GM19438 (cell line): Measurements from ENCODE around the gene ZFPM1.

Experiments
- ATAC-seq: cut with Tn5 transposase; IDR thresholded peaks from one replicate; pipeline ENCODE4 v1.9.1; 2021; ENCODE audit warnings: low read depth; ENCODE audit not compliant: unreplicated experiment

The ZFPM1 gene

GRCh38 chr16:88553739-88554138, 100.7 kb downstream of the ZFPM1 start:
- no peak for ATAC-seq

- ATAC-seq, result no peak
These were observed 101.7 kb downstream of the ZFPM1 start for GRCh38 chr16:88554711-88555264.

- ATAC-seq, result no peak
These were observed 103.4 kb downstream of the ZFPM1 start for GRCh38 chr16:88556294-88556988.

- ATAC-seq, result no peak
These were observed 105.7 kb downstream of the ZFPM1 start for GRCh38 chr16:88558457-88559442.

- no peak for ATAC-seq
These were observed 107.8 kb downstream of the ZFPM1 start for GRCh38 chr16:88560714-88561484.

GRCh38 chr16:88561485-88562359, 108.6 kb downstream of the ZFPM1 start:
- no peak for ATAC-seq

- ATAC-seq, result no peak
These were observed 113.1 kb downstream of the ZFPM1 start for GRCh38 chr16:88566158-88566557.

- no peak for ATAC-seq
These were observed 115.9 kb downstream of the ZFPM1 start for GRCh38 chr16:88568710-88569613.

GRCh38 chr16:88569614-88569984, 116.5 kb downstream of the ZFPM1 start:
- no peak for ATAC-seq

GRCh38 chr16:88569985-88570690, 117.1 kb downstream of the ZFPM1 start, which contains the start of gene ZC3H18:
ZC3H18 (plus strand) TSS chr16:88570403; CDS start chr16:88577124, 6,721 bp downstream.
- ATAC-seq, result peak; percentile 67

GRCh38 chr16:88570691-88571092, 117.6 kb downstream of the ZFPM1 start:
- ATAC-seq, result peak; percentile 34

GRCh38 chr16:88575251-88575650, 122.2 kb downstream of the ZFPM1 start:
- no peak for ATAC-seq

- no peak for ATAC-seq
These were observed 123.2 kb downstream of the ZFPM1 start for GRCh38 chr16:88576307-88576706.

- ATAC-seq, result no peak
These were observed 124.1 kb downstream of the ZFPM1 start for GRCh38 chr16:88577166-88577565.

- no peak for ATAC-seq
These were observed 125.6 kb downstream of the ZFPM1 start for GRCh38 chr16:88578446-88579313.

- ATAC-seq, result no peak
These were observed 127.3 kb downstream of the ZFPM1 start for GRCh38 chr16:88580371-88580770.

GRCh38 chr16:88581033-88581432, 128.0 kb downstream of the ZFPM1 start:
- ATAC-seq, result no peak
